HG03565 (cell line): Measurements from ENCODE around the gene PNPLA5.

Source experiments
- ATAC-seq: cut with Tn5 transposase; IDR thresholded peaks from one replicate; pipeline ENCODE4 v1.9.1; 2021; ENCODE audit warnings: mild to moderate bottlenecking, moderate library complexity; ENCODE audit not compliant: unreplicated experiment

Gene PNPLA5

DNA sequence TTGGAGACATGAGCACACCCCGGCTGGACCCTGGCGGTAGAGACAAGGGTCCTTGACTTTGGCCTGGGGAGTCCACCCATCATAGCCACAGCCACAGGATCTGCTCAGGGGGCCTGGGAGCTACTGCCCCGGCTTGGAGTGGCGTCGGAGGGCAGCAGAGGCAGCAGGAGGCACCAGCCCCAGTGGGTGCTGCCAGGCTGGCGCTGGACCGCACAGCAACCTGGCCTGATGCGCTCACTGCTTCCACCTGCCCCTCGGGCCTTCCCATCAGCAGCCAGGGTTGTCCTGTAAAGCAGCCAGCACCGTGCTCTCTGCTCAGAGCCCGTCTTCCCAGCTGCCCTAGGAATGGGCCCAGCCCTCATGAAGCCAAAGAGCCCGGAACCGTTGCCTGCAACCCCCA is 51.4 kb downstream of the PNPLA5 start:
- ATAC-seq = no peak

- no peak for ATAC-seq
These were observed 52.0 kb downstream of the PNPLA5 start for GRCh38 chr22:43839781-43840180.

- no peak for ATAC-seq
These were observed 53.1 kb downstream of the PNPLA5 start for GRCh38 chr22:43838571-43839307.

- ATAC-seq = no peak
These were observed 53.7 kb downstream of the PNPLA5 start for GRCh38 chr22:43838161-43838560.

DNA sequence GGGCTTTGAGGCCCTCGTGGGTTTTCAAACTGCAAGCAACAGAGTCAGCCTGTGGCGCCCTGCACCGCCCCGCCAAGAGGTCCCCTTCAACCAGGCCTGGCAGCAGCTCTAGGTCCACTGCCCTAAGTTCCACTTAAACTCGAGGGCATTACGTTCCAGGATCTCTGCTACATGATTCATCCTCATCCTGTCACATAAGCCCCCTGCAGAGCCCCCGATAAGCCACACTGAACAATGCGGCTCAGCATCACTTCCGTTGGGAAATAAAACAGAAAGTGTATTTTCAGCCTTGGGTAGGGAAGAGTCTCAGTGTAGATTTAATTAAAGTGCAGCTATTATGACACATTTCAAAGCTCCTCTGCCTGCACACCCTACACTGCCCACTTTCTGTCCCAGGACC is 54.1 kb downstream of the PNPLA5 start:
- ATAC-seq = no peak

DNA sequence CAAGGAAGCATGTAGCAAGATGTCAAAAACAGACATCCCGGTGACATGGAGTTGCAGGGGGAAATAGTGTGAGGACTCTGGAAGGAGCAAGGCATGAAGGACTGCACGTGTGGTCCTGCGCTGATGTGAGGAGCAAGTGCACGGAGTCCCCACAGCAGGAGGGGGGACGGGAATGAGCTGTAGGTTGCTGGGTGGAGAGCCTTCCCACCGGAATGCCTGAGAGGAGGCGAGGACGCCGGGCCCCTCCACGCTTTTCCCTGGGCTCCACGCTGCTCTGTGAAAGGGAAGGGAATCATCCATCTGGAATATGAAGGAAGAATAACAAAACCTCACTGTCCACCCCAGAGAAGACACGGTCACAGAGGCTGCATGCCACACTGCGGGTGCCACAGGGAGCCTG is 56.1 kb downstream of the PNPLA5 start:
- no peak for ATAC-seq

- no peak for ATAC-seq
These were observed 56.6 kb downstream of the PNPLA5 start for GRCh38 chr22:43835166-43835565.

DNA sequence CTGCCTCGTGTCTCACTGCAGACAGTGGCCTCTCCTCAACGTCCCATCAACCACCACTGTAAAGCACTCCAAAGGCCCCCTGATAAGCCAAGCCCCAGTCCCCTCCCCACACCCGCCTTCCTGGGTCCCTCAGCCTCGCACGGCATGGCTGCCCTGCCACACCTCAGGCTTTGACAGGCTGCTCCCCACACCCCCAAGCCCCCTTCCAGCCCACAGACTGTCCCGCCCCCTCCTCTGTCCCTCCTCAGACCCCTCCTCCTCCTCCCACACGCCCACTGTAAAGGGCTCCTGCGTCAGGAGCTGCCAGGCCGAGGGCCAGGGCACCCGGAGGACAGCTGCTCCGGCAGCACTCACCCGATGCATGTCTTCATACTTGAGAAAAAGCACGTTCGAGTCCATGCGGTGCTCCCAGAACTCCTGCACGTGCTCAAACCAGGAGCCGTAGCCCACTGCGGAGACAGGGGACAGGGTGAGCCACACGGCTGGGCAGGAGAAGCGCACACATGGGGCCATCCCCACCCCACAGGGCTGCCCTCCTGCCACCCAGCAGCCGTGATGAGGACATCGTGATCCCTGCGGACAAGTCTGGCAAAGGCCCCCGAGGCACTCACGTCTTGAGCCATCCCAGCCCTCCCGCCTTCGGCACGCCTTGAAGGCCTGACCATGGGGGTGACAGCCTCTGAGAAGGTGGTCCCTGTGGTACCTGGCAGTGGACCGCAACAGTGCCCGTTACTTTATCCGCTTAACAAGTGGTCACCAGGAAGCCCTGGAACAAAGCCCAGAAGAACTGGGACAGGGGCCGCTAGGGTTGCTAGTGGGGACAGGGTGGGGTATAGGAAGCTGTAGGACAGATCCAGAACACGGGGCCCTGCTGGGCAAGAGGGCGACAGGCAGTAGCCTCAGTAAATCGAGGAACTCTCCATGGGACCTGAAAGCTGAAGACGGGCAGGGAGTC is 58.2 kb downstream of the PNPLA5 start:
- no peak for ATAC-seq

GRCh38 chr22:43832393-43833265 is 59.2 kb downstream of the PNPLA5 start:
- ATAC-seq = no peak

DNA sequence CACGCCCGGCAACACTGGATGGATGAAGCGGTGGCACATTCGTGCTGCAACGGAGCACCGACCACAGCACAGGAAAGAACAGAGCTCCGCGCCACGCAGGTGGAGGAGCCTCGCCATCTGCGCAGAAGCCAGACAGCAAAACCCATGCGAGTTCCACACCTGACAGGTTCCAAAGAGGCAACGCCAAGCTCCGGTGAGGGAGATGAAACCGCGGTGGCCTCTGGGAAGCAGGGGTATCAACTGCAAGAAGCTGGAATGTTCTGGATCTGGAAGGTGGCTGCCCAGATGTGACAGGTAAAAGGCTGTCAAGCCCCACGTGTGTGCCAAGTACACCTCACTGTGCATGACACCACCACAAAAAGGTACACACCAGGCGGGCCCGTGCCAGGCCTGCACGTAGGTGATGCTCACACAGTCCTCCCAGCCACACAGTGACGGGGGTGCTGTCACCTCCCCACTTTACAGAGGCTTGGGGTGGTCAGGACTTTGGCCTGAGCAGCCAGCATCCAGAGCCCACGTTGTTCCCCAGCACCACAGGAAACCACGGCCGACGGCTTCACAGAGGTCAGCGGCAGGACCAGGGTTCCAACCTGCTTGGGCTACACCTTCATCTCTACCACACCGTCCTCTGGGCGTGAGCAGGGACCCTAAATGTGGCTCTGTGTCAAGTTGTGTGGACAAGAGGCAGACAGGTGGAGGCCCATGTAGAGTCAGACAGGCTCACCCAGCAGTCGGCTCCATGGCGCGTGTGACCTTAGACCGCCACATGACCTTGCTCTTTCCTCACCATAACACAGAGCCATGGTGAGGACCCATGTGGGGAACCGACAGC is 60.0 kb downstream of the PNPLA5 start:
- no peak for ATAC-seq

- no peak for ATAC-seq
These were observed 60.8 kb downstream of the PNPLA5 start for GRCh38 chr22:43830931-43831560.

- ATAC-seq = no peak
These were observed 61.6 kb downstream of the PNPLA5 start for GRCh38 chr22:43829904-43830851.
